HepG2 (cell line): ENCODE results near the gene FRMD4B.

ENCODE experiments used
- GMEB1 ChIP-seq: sonication (generic); formaldehyde crosslinking; IDR thresholded peaks from 2 replicates; pipeline ENCODE4 v1.5.1; 2020; ENCODE audit warnings: missing genetic modification reagents, mild to moderate bottlenecking, borderline replicate concordance
- MAFG ChIP-seq: sonication (generic); formaldehyde crosslinking; IDR thresholded peaks from 2 replicates; pipeline ENCODE4 v1.5.1; 2020; ENCODE audit warnings: mild to moderate bottlenecking, missing genetic modification reagents
- MZF1 ChIP-seq: sonication (generic); formaldehyde crosslinking; IDR thresholded peaks from 2 replicates; pipeline ENCODE4 v1.8.1; 2023; ENCODE audit warnings: mild to moderate bottlenecking, missing genetic modification reagents, borderline replicate concordance
- NFE2L1 ChIP-seq: sonication (generic); formaldehyde crosslinking; IDR thresholded peaks from 2 replicates; pipeline ENCODE4 v1.4.0; 2020; ENCODE audit warnings: missing genetic modification reagents, mild to moderate bottlenecking, borderline replicate concordance
- PRPF4 ChIP-seq: fragments of 200-400 bp; formaldehyde crosslinking; IDR thresholded peaks from 2 replicates; pipeline ENCODE4 v1.6.1; 2016; ENCODE audit warnings: low read length, low read depth; ENCODE audit not compliant: poor library complexity, severe bottlenecking
- SRSF9 ChIP-seq: fragments of 200-400 bp; formaldehyde crosslinking; IDR thresholded peaks from 2 replicates; pipeline ENCODE4 v1.6.1; 2018; ENCODE audit warnings: borderline replicate concordance, mild to moderate bottlenecking, low read depth, low read length; ENCODE audit not compliant: insufficient read depth, poor library complexity, severe bottlenecking
- TAF1 ChIP-seq: sonication (generic); formaldehyde crosslinking; IDR thresholded peaks from 2 replicates; pipeline ENCODE4 v1.4.0; 2020; ENCODE audit warnings: missing genetic modification reagents
- ZEB1 ChIP-seq: IDR thresholded peaks from 2 replicates; pipeline ENCODE4 v1.6.1; 2012; ENCODE audit warnings: mild to moderate bottlenecking, low read depth, inconsistent platforms; ENCODE audit not compliant: insufficient replicate concordance
- ZFP36L2 ChIP-seq: sonication (generic); formaldehyde crosslinking; IDR thresholded peaks from 2 replicates; pipeline ENCODE4 v1.4.0; 2020; ENCODE audit warnings: missing genetic modification reagents
- ZSCAN5A ChIP-seq: sonication (generic); formaldehyde crosslinking; IDR thresholded peaks from 2 replicates; pipeline ENCODE4 v1.8.0; 2022; ENCODE audit warnings: mild to moderate bottlenecking, missing genetic modification reagents, borderline replicate concordance
- TF ChIP-seq, protein P1 (sequence below): sonication (generic); formaldehyde crosslinking; IDR thresholded peaks from 2 replicates; pipeline ENCODE4 v1.5.0; 2020; ENCODE audit warnings: mild to moderate bottlenecking, missing genetic modification reagents, moderate library complexity
- TF ChIP-seq, protein P2 (sequence below), 2 experiments: IDR thresholded peaks; 2 replicates each; pipeline ENCODE4 v1.6.1; 2011 to 2012; ENCODE audit warnings: low read length in 2 of 2, borderline replicate concordance in 1 of 2, low read depth in 1 of 2, mild to moderate bottlenecking in 1 of 2, moderate library complexity in 1 of 2

GRCh38 chr3:69328963-69329302, 57.0 kb downstream of the FRMD4B start:
- TF ChIP-seq, protein P1, sequence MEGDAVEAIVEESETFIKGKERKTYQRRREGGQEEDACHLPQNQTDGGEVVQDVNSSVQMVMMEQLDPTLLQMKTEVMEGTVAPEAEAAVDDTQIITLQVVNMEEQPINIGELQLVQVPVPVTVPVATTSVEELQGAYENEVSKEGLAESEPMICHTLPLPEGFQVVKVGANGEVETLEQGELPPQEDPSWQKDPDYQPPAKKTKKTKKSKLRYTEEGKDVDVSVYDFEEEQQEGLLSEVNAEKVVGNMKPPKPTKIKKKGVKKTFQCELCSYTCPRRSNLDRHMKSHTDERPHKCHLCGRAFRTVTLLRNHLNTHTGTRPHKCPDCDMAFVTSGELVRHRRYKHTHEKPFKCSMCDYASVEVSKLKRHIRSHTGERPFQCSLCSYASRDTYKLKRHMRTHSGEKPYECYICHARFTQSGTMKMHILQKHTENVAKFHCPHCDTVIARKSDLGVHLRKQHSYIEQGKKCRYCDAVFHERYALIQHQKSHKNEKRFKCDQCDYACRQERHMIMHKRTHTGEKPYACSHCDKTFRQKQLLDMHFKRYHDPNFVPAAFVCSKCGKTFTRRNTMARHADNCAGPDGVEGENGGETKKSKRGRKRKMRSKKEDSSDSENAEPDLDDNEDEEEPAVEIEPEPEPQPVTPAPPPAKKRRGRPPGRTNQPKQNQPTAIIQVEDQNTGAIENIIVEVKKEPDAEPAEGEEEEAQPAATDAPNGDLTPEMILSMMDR, result no peak
- no peak for TF ChIP-seq MZF1
- no peak for TF ChIP-seq GMEB1 (CRISPR knock-in tag)
- TF ChIP-seq TAF1 (CRISPR knock-in tag), result no peak
- TF ChIP-seq ZEB1, result no peak
- TF ChIP-seq ZSCAN5A, result no peak
- TF ChIP-seq MAFG, result no peak
- TF ChIP-seq PRPF4, result no peak
- no peak for TF ChIP-seq NFE2L1 (CRISPR knock-in tag)
- TF ChIP-seq, protein P2, sequence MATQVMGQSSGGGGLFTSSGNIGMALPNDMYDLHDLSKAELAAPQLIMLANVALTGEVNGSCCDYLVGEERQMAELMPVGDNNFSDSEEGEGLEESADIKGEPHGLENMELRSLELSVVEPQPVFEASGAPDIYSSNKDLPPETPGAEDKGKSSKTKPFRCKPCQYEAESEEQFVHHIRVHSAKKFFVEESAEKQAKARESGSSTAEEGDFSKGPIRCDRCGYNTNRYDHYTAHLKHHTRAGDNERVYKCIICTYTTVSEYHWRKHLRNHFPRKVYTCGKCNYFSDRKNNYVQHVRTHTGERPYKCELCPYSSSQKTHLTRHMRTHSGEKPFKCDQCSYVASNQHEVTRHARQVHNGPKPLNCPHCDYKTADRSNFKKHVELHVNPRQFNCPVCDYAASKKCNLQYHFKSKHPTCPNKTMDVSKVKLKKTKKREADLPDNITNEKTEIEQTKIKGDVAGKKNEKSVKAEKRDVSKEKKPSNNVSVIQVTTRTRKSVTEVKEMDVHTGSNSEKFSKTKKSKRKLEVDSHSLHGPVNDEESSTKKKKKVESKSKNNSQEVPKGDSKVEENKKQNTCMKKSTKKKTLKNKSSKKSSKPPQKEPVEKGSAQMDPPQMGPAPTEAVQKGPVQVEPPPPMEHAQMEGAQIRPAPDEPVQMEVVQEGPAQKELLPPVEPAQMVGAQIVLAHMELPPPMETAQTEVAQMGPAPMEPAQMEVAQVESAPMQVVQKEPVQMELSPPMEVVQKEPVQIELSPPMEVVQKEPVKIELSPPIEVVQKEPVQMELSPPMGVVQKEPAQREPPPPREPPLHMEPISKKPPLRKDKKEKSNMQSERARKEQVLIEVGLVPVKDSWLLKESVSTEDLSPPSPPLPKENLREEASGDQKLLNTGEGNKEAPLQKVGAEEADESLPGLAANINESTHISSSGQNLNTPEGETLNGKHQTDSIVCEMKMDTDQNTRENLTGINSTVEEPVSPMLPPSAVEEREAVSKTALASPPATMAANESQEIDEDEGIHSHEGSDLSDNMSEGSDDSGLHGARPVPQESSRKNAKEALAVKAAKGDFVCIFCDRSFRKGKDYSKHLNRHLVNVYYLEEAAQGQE (IDR thresholded peaks at IDR 0.05; ENCODE audit: borderline replicate concordance in 1 of 2, low read depth in 1 of 2, low read length in 2 of 2), result no peak
- TF ChIP-seq SRSF9, result no peak
- TF ChIP-seq ZFP36L2 (CRISPR knock-in tag), result no peak
